Psoas muscle (tissue), 8 donors: ENCODE results near the gene GFRA1. TPM values are rescaled to one million over a fixed set of nuclear protein-coding genes. Genes with fewer than 3 reads are reported as not detected.

Experiments
- ATAC-seq, 4 donors: fragments of 200-7000 bp; cut with Tn5 transposase; one replicate each; pipeline ENCODE4 v1.9.1; 2020; ENCODE audit warnings: moderate library complexity in 3 of 4, mild to moderate bottlenecking in 2 of 4
- DNase-seq, 2 donors: peaks; one replicate each; pipeline ENCODE4 v3.0.0-alpha.2; 2020
- H3K27ac ChIP-seq: fragments of 200-600 bp; one replicate; pipeline ENCODE4 v1.8.0; 2022
- H3K27me3 ChIP-seq, 3 donors: fragments of 200-600 bp in 1 of 3; one replicate each; pipeline versions ENCODE4 v1.6.1 to v1.8.0; 2013 to 2022; ENCODE audit warnings: low read length in 2 of 3, mild to moderate bottlenecking in 2 of 3, moderate library complexity in 1 of 3; ENCODE audit not compliant: insufficient read depth in 3 of 3
- H3K36me3 ChIP-seq, 2 donors: fragments of 200-600 bp in 1 of 2; one replicate each; pipeline versions ENCODE4 v1.6.1 to v1.8.0; 2013 to 2022; ENCODE audit warnings: low read depth in 1 of 2, mild to moderate bottlenecking in 1 of 2, moderate library complexity in 1 of 2; ENCODE audit not compliant: insufficient read depth in 1 of 2
- H3K4me1 ChIP-seq: fragments of 200-600 bp; one replicate; pipeline ENCODE4 v1.8.0; 2022
- H3K4me3 ChIP-seq: fragments of 200-600 bp; one replicate; pipeline ENCODE4 v1.8.0; 2022; ENCODE audit warnings: mild to moderate bottlenecking
- H3K9me3 ChIP-seq: fragments of 200-600 bp; one replicate; pipeline ENCODE4 v1.8.0; 2022
- CTCF ChIP-seq: fragments of 200-600 bp; IDR thresholded peaks from one replicate; pipeline ENCODE4 v1.8.0; 2022; ENCODE audit warnings: antibody characterized with exemption
- WGBS, 3 donors: extraction: QIAGEN DNeasy Blood & Tissue Kit; methylation state at CpG; one replicate each; pipeline versions ENCODE4 v1.1.6 to v1.1.7; 2013; 5-methylcytosine and 5-hydroxymethylcytosine counted together
- intact Hi-C, 2 donors: fragments of 100-400 bp; cut with DNase I; formaldehyde crosslinking; loops; one replicate each; pipeline versions ENCODE4 v1.11.0 to v1.14.2; 2022
- polyA plus RNA-seq, 3 donors: library from polyadenylated mRNA; stranded (reverse); fragments of 200-250 nt; gene quantifications; one replicate each; pipeline ENCODE4 v1.2.3, GENCODE V29; 2013
- total RNA-seq, 4 donors: library from RNA; stranded (reverse); fragmentation: NEBNext Ultra II Directional in 2 of 4; extraction: Animal tissue kit (Norgen Biotek cat#: 25700) in 2 of 4; gene quantifications; one replicate each; pipeline versions ENCODE4 v1.2.1 to v1.2.4, GENCODE V29; 2021 to 2023
- donor health status: healthy with polysubstance abuse.
- donor health status: DM: no; HTN: no; CAD: no; lungs with moderate emphysema.
- donor health status: Bipolar disorder and iron deficiency.
- donor health status: healthy.
- donor health status: DM: yes; HTN: yes; CAD: no.
- donor health status: DM: no; HTN: no; CAD: no.
- donor health status: DM: no; HTN: no; CAD: no.
- donor health status: DM: yes; HTN: yes; CAD: no.

The GFRA1 gene
- total and polyA plus RNA-seq, 7 donors: 4.6 to 12.1 (median 7.1) TPM

- intact Hi-C loops: no loop called here
- no peak overlapping the region for H3K27ac ChIP-seq
- no peaks in the 10 kb centered on the region for H3K9me3 ChIP-seq
- H3K36me3 ChIP-seq: no peaks in the 10 kb centered on the region
- H3K27me3 ChIP-seq: peaks cover 0 to 6% (median 2%) of the 10 kb centered on the region in 3 donors
- no peak for TF ChIP-seq CTCF
- 75 to 93% (median 82%) methylated on average over 3 of the region's 3 CpGs for WGBS, 3 donors
- no peak overlapping the region for H3K4me3 ChIP-seq
- H3K4me1 ChIP-seq: no peaks in the 10 kb centered on the region
- no peak for ATAC-seq
- no peak for DNase-seq
These were observed 10.3 kb downstream of the GFRA1 start for GRCh38 chr10:116262678-116263077.

DNA sequence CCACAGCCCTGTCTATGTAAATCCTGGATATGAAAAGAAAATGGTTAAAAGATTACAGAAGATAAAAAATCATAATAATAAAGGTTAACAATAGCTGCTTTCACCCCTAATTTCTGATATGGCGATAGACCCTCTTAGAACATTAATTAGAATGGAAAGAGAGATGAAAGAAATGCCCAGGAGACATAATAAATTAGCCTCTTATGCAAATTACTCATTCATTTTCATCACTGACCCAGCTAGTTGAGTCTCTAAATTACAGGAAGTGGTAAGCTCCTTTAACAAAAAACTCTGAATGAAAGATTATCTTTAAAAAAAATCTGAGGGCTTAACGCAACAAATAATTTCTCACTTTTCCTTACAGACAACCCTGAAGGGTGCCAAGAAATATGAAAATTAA is 12.4 kb downstream of the GFRA1 start:
- no peaks in the 10 kb centered on the region for H3K36me3 ChIP-seq
- WGBS, 3 donors: 47 to 57% (median 52%) methylated on average over 2 of the region's 2 CpGs
- no peak for ATAC-seq
- no peak for TF ChIP-seq CTCF
- peaks cover 0 to 3% (median 0%) of the 10 kb centered on the region in 3 donors for H3K27me3 ChIP-seq
- H3K4me1 ChIP-seq: no peaks in the 10 kb centered on the region
- intact Hi-C loops: no loop called here
- H3K27ac ChIP-seq: no peak overlapping the region
- DNase-seq: no peak
- no peak overlapping the region for H3K4me3 ChIP-seq
- H3K9me3 ChIP-seq: no peaks in the 10 kb centered on the region

DNA sequence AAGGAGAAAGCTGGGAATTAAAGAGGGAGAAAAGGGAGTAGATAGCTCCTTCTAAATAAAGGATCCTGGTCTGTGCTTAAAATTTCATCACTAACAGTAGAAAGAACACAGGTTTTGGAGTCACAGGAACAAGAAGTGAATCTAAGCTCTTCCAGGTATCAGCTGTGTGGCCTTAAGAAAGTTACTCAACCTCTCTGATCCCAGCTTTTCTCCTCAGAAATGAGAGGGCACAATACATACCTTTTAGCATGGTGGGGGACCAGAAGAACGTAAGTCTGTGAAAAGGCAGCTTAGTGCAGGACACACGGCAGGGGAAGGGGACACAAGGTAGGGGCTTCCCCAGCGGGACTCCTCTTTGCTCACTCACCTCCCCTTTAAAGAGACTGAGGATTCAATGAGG is 13.4 kb downstream of the GFRA1 start:
- Histone ChIP-seq H3K27ac (no peak overlapping the region), H3K4me3 (no peak overlapping the region), H3K27me3 (peaks cover 0 to 3% (median 0%) of the 10 kb centered on the region in 3 donors), H3K36me3 (no peaks in the 10 kb centered on the region), H3K9me3 (no peaks in the 10 kb centered on the region), H3K4me1 (no peaks in the 10 kb centered on the region)
- no peak for TF ChIP-seq CTCF
- no peak for ATAC-seq
- WGBS, 3 donors: 79 to 96% (median 80%) methylated on average over 3 of the region's 3 CpGs
- intact Hi-C loops: no loop called here
- DNase-seq: no peak

- H3K27ac ChIP-seq: no peak overlapping the region
- H3K4me1 ChIP-seq: no peaks in the 10 kb centered on the region
- intact Hi-C loops: no loop called here
- H3K4me3 ChIP-seq: no peak overlapping the region
- H3K9me3 ChIP-seq: no peaks in the 10 kb centered on the region
- WGBS, 3 donors: 70 to 81% (median 78%) methylated on average over 5 of the region's 5 CpGs
- no peaks in the 10 kb centered on the region for H3K36me3 ChIP-seq
- no peak for DNase-seq
- peaks cover 0 to 1% (median 0%) of the 10 kb centered on the region in 3 donors for H3K27me3 ChIP-seq
- no peak for ATAC-seq
- no peak for TF ChIP-seq CTCF
These were observed 15.2 kb downstream of the GFRA1 start for GRCh38 chr10:116257785-116258184.

DNA sequence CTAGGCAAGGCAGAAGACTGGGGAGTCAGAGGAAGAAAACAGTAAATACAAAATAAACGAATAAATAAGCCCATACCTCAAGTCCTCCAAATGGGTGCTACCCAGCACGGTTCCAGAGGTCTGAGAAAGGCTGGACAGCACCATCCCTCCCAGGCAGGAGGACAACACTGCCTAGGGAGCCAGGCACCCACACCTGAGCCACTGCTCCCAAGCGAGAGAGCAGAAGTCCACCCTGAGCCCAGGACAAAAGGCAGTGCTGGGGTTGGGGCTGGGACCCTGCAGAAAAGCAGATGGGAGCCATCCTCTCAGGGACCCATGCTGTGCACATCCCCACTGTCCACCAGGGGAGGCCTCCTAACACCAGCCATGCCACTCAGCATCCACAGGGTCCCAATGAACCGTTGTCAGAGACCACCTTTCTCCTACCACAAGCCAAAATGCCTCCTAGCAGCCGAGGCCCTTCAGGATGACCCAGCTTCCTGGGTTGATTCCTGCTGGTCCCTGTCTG is 16.2 kb downstream of the GFRA1 start:
- ATAC-seq (no peak), DNase-seq (no peak)
- no peak overlapping the region for H3K27ac ChIP-seq
- no peak for TF ChIP-seq CTCF
- H3K27me3 ChIP-seq: peaks cover 0 to 1% (median 0%) of the 10 kb centered on the region in 3 donors
- no peaks in the 10 kb centered on the region for H3K9me3 ChIP-seq
- WGBS, 3 donors: 34 to 67% (median 55%) methylated on average over 5 of the region's 5 CpGs
- no peaks in the 10 kb centered on the region for H3K4me1 ChIP-seq
- H3K4me3 ChIP-seq: no peak overlapping the region
- no peaks in the 10 kb centered on the region for H3K36me3 ChIP-seq
- intact Hi-C loops: no loop called here
